Fibroblast of lung (primary cell): ENCODE measurements around the gene DOC2A.

Source experiments
- EZH2 ChIP-seq: IDR thresholded peaks from 2 replicates; pipeline ENCODE4 v1.5.1; 2012; ENCODE audit warnings: low read length, control low read depth, mild to moderate bottlenecking; ENCODE audit errors: missing control alignments
- TF ChIP-seq, protein P1 (sequence below), 2 donors: IDR thresholded peaks in 1 of 2; conservative IDR thresholded peaks in 1 of 2; 1 replicate in 1 of 2; 2 replicates in 1 of 2; pipeline ENCODE4 v1.5.1; 2011 to 2012; ENCODE audit warnings: low read length in 2 of 2, control low read depth in 1 of 2, inconsistent platforms in 1 of 2, low read depth in 1 of 2, mild to moderate bottlenecking in 1 of 2

- TF ChIP-seq, protein P1, sequence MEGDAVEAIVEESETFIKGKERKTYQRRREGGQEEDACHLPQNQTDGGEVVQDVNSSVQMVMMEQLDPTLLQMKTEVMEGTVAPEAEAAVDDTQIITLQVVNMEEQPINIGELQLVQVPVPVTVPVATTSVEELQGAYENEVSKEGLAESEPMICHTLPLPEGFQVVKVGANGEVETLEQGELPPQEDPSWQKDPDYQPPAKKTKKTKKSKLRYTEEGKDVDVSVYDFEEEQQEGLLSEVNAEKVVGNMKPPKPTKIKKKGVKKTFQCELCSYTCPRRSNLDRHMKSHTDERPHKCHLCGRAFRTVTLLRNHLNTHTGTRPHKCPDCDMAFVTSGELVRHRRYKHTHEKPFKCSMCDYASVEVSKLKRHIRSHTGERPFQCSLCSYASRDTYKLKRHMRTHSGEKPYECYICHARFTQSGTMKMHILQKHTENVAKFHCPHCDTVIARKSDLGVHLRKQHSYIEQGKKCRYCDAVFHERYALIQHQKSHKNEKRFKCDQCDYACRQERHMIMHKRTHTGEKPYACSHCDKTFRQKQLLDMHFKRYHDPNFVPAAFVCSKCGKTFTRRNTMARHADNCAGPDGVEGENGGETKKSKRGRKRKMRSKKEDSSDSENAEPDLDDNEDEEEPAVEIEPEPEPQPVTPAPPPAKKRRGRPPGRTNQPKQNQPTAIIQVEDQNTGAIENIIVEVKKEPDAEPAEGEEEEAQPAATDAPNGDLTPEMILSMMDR (conservative IDR thresholded peaks at IDR 0.05 in 1 of 2, IDR thresholded peaks at IDR 0.05 in 1 of 2; ENCODE audit: low read depth in 1 of 2, low read length in 2 of 2): no peak
- no peak for TF ChIP-seq EZH2
Measured at GRCh38 chr16:30022887-30023286, 12.1 kb upstream of the DOC2A start, which contains the start of gene C16orf92.
